OCI-LY1 (cell line): ENCODE measurements around the gene MSMB.
A peak's percentile ranks its signal among the peaks of the same experiment; 100 is the strongest.

Experiments
- H2AFZ ChIP-seq: fragments of 200-600 bp; sonication (generic), shearing (Covaris generic); 2 replicates; pipeline ENCODE4 v1.6.0; 2014; ENCODE audit warnings: antibody characterized with exemption, mild to moderate bottlenecking, low read length
- H3F3A ChIP-seq: fragments of 200-600 bp; sonication (generic), shearing (Covaris generic); 2 replicates; pipeline ENCODE4 v1.6.0; 2014; ENCODE audit warnings: mild to moderate bottlenecking, antibody characterized with exemption, low read length, moderate library complexity; ENCODE audit not compliant: insufficient read depth
- H3K27ac ChIP-seq: fragments of 200-600 bp; sonication (generic); 2 replicates; pipeline ENCODE4 v1.5.1; 2014; ENCODE audit warnings: low read length, mixed run types, mild to moderate bottlenecking, low read depth; ENCODE audit not compliant: poor library complexity, severe bottlenecking
- H3K27me3 ChIP-seq: fragments of 200-600 bp; sonication (generic); 2 replicates; pipeline ENCODE4 v1.6.0; 2014; ENCODE audit warnings: antibody characterized with exemption, mild to moderate bottlenecking, low read length, moderate library complexity; ENCODE audit not compliant: insufficient read depth
- H3K36me3 ChIP-seq: fragments of 200-600 bp; sonication (generic); 2 replicates; pipeline ENCODE4 v1.6.1; 2014; ENCODE audit warnings: mild to moderate bottlenecking, antibody characterized with exemption, low read length, moderate library complexity, mixed read lengths; ENCODE audit not compliant: insufficient read depth
- H3K4me1 ChIP-seq: fragments of 200-600 bp; sonication (generic); 2 replicates; pipeline ENCODE4 v1.5.1; 2014; ENCODE audit warnings: mild to moderate bottlenecking, low read length, moderate library complexity; ENCODE audit not compliant: insufficient read depth, severe bottlenecking
- H3K4me2 ChIP-seq: fragments of 200-600 bp; sonication (generic), shearing (Covaris generic); 2 replicates; pipeline ENCODE4 v1.6.1; 2014; ENCODE audit warnings: low read length
- H3K4me3 ChIP-seq: fragments of 200-600 bp; sonication (generic); 2 replicates; pipeline ENCODE4 v1.5.1; 2014; ENCODE audit warnings: low read length, low read depth, mild to moderate bottlenecking, mixed read lengths; ENCODE audit not compliant: poor library complexity, severe bottlenecking
- H3K79me2 ChIP-seq: fragments of 200-600 bp; shearing (Covaris generic); 2 replicates; pipeline ENCODE4 v1.6.1; 2016; ENCODE audit warnings: mixed run types, low read length, mixed read lengths; ENCODE audit not compliant: insufficient read depth
- H3K9ac ChIP-seq: fragments of 200-600 bp; sonication (generic), shearing (Covaris generic); 2 replicates; pipeline ENCODE4 v1.6.1; 2014; ENCODE audit warnings: mild to moderate bottlenecking, low read length, mixed read lengths
- H3K9me2 ChIP-seq: fragments of 200-600 bp; sonication (generic), shearing (Covaris generic); 2 replicates; pipeline ENCODE4 v1.6.1; 2014; ENCODE audit warnings: low read depth, mild to moderate bottlenecking, low read length, mixed read lengths
- H3K9me3 ChIP-seq: fragments of 200-600 bp; shearing (Covaris generic); 2 replicates; pipeline ENCODE4 v1.6.1; 2014; ENCODE audit warnings: low read length, mixed read lengths
- H4K20me1 ChIP-seq: fragments of 200-600 bp; sonication (generic), shearing (Covaris generic); 2 replicates; pipeline ENCODE4 v1.6.0; 2016; ENCODE audit warnings: mild to moderate bottlenecking, low read length; ENCODE audit not compliant: insufficient read depth
- CTCF ChIP-seq: fragments of 200-600 bp; sonication (generic), shearing (Covaris generic); IDR thresholded peaks from 2 replicates; pipeline ENCODE4 v1.5.1; 2017; ENCODE audit warnings: mild to moderate bottlenecking, antibody characterized with exemption, low read length, moderate library complexity, mixed read lengths
- EZH2 ChIP-seq: fragments of 200-600 bp; sonication (generic), shearing (Covaris generic); IDR thresholded peaks from 2 replicates; pipeline ENCODE4 v1.8.0; 2017; ENCODE audit warnings: borderline replicate concordance, mixed run types, mild to moderate bottlenecking, antibody characterized with exemption, low read length, moderate library complexity, mixed read lengths

MSMB gene

GRCh38 chr10:46030091-46030937 lies 15.8 kb downstream of the MSMB start, which contains the start of gene NCOA4:
Gene NCOA4 (minus strand): TSS chr10:46030623. CDS start chr10:46016680, 13,943 bp downstream.
- no peaks in the 10 kb centered on the region for H3K9me2 ChIP-seq
- peak within 1 kb of the TSS; percentile 92 for H3K9ac ChIP-seq
- H2AFZ ChIP-seq, result peak within 1 kb of the TSS; percentile 98
- peaks cover 49% of the 10 kb centered on the region for H3K79me2 ChIP-seq
- peaks cover 3% of the 10 kb centered on the region; the same call in 1 of the 2 replicates for H4K20me1 ChIP-seq
- H3K4me1 ChIP-seq, result peaks cover 29% of the 10 kb centered on the region
- no peaks in the 10 kb centered on the region for H3K9me3 ChIP-seq
- H3K4me3 ChIP-seq, result peak within 1 kb of the TSS; percentile 92
- peak within 1 kb of the TSS; percentile 94 for H3K4me2 ChIP-seq
- peaks cover 17% of the 10 kb centered on the region; the same call in 1 of the 2 replicates for H3K36me3 ChIP-seq
- no peaks in the 10 kb centered on the region for H3F3A ChIP-seq
- TF ChIP-seq EZH2 (no peak), CTCF (peak; percentile 73)
- H3K27ac ChIP-seq, result peak within 1 kb of the TSS; percentile 48
- H3K27me3 ChIP-seq, result no peaks in the 10 kb centered on the region

- H3K4me1 ChIP-seq, result peaks cover 29% of the 10 kb centered on the region
- H3K9me2 ChIP-seq, result no peaks in the 10 kb centered on the region
- peak overlapping the region; percentile 94 for H3K4me2 ChIP-seq
- no peaks in the 10 kb centered on the region for H3K9me3 ChIP-seq
- H3K27ac ChIP-seq, result peak overlapping the region; percentile 40
- peaks cover 17% of the 10 kb centered on the region; the same call in 1 of the 2 replicates for H3K36me3 ChIP-seq
- H4K20me1 ChIP-seq, result peaks cover 3% of the 10 kb centered on the region; the same call in 1 of the 2 replicates
- peaks cover 56% of the 10 kb centered on the region for H3K79me2 ChIP-seq
- H2AFZ ChIP-seq, result no peak overlapping the region
- H3F3A ChIP-seq, result no peaks in the 10 kb centered on the region
- peak overlapping the region; percentile 92 for H3K4me3 ChIP-seq
- TF ChIP-seq EZH2, result no peak
- H3K9ac ChIP-seq, result peak overlapping the region; percentile 92
- H3K27me3 ChIP-seq, result no peaks in the 10 kb centered on the region
These were observed 16.5 kb downstream of the MSMB start for GRCh38 chr10:46029461-46030030.

- H3K79me2 ChIP-seq, result peaks cover 63% of the 10 kb centered on the region
- no peak overlapping the region for H2AFZ ChIP-seq
- peak overlapping the region; percentile 92 for H3K9ac ChIP-seq
- peak overlapping the region; percentile 40 for H3K27ac ChIP-seq
- no peaks in the 10 kb centered on the region for H3K9me2 ChIP-seq
- no peaks in the 10 kb centered on the region for H3K9me3 ChIP-seq
- peaks cover 33% of the 10 kb centered on the region for H3K4me1 ChIP-seq
- H4K20me1 ChIP-seq, result peaks cover 3% of the 10 kb centered on the region; the same call in 1 of the 2 replicates
- H3K27me3 ChIP-seq, result no peaks in the 10 kb centered on the region
- peaks cover 17% of the 10 kb centered on the region; the same call in 1 of the 2 replicates for H3K36me3 ChIP-seq
- peak overlapping the region; percentile 94 for H3K4me2 ChIP-seq
- H3F3A ChIP-seq, result no peaks in the 10 kb centered on the region
- TF ChIP-seq CTCF (peak; percentile 80), EZH2 (no peak)
- H3K4me3 ChIP-seq, result peak overlapping the region; percentile 92
These were observed 17.2 kb downstream of the MSMB start for GRCh38 chr10:46028584-46029460.
